Activated naive CD8-positive, alpha-beta T cell treated with anti-CD3 and anti-CD28 coated beads for 36 hours (primary cell): ENCODE results near the gene CKMT2. TPM values are rescaled to one million over a fixed set of nuclear protein-coding genes. Genes with fewer than 3 reads are reported as not detected.

Experiments
- DNase-seq: peaks from one replicate; pipeline ENCODE4 v3.0.0; 2021
- H3K27ac Mint-ChIP-seq: one replicate; pipeline ENCODE4 v1.8.0; 2022; ENCODE audit warnings: mild to moderate bottlenecking, moderate library complexity, mixed read lengths
- H3K27me3 Mint-ChIP-seq: one replicate; pipeline ENCODE4 v1.8.0; 2022; ENCODE audit warnings: mild to moderate bottlenecking, mixed read lengths
- H3K36me3 Mint-ChIP-seq: one replicate; pipeline ENCODE4 v1.8.0; 2021; ENCODE audit warnings: mild to moderate bottlenecking, mixed read lengths
- H3K4me1 Mint-ChIP-seq: one replicate; pipeline ENCODE4 v1.8.0; 2021; ENCODE audit warnings: mixed read lengths
- H3K4me3 Mint-ChIP-seq: one replicate; pipeline ENCODE4 v1.8.0; 2022; ENCODE audit warnings: mild to moderate bottlenecking, moderate library complexity, mixed read lengths
- H3K9me3 Mint-ChIP-seq: one replicate; pipeline ENCODE4 v1.8.0; 2022; ENCODE audit warnings: mixed read lengths
- total RNA-seq, 2 experiments: library from RNA; stranded (reverse); gene quantifications; one replicate each; pipeline ENCODE4 v1.2.3, GENCODE V29; 2021

The CKMT2 gene
- total RNA-seq, 2 experiments from 2014 or later, result not detected

DNA sequence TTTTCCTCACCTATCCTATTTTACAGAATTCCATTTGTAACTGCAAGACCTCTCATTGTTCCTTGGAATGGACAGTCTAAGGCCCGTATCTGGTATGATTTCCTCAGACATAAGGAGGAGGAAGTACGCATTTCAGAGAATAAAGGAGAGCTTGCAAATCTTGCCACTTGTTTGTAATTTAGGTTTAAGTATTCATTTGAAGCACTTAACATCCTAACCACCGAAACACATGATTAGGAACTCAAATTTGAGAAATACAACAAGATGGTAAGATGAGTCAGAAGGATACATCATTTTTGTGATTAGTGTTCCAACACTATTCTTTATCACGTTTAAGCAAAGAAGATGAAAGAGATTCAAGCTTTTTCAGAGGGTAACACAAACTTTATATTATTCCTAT is 64.4 kb downstream of the CKMT2 start:
- H3K36me3 Mint-ChIP-seq, result peaks cover 18% of the 10 kb centered on the region
- H3K4me3 Mint-ChIP-seq, result no peak overlapping the region
- H3K9me3 Mint-ChIP-seq, result peaks cover 8% of the 10 kb centered on the region
- H3K27me3 Mint-ChIP-seq, result no peaks in the 10 kb centered on the region
- peaks cover 36% of the 10 kb centered on the region for H3K4me1 Mint-ChIP-seq
- DNase-seq, result no peak
- no peak overlapping the region for H3K27ac Mint-ChIP-seq

DNA sequence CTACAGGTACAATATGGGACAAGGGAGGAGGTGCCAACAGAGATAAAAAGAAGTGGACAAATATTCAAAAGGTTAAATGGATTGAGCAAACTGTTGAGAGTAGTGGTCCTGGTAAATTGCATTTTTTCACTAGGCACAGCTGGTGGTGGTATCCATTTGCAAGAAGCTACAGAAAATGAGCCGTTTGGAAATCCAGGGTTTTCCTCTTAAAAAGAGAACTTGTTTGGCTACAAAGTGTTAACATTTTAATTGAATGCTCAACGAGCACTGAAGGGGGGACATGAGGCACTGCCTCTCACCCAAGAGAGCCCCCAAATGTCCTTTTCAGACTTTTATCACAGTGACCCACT is 67.8 kb downstream of the CKMT2 start:
- no peaks in the 10 kb centered on the region for H3K9me3 Mint-ChIP-seq
- peak overlapping the region; percentile 98 for H3K27ac Mint-ChIP-seq
- DNase-seq, result no peak
- H3K4me3 Mint-ChIP-seq, result peak overlapping the region; percentile 98
- H3K27me3 Mint-ChIP-seq, result no peaks in the 10 kb centered on the region
- H3K36me3 Mint-ChIP-seq, result peaks cover 13% of the 10 kb centered on the region
- peaks cover 43% of the 10 kb centered on the region for H3K4me1 Mint-ChIP-seq

DNA sequence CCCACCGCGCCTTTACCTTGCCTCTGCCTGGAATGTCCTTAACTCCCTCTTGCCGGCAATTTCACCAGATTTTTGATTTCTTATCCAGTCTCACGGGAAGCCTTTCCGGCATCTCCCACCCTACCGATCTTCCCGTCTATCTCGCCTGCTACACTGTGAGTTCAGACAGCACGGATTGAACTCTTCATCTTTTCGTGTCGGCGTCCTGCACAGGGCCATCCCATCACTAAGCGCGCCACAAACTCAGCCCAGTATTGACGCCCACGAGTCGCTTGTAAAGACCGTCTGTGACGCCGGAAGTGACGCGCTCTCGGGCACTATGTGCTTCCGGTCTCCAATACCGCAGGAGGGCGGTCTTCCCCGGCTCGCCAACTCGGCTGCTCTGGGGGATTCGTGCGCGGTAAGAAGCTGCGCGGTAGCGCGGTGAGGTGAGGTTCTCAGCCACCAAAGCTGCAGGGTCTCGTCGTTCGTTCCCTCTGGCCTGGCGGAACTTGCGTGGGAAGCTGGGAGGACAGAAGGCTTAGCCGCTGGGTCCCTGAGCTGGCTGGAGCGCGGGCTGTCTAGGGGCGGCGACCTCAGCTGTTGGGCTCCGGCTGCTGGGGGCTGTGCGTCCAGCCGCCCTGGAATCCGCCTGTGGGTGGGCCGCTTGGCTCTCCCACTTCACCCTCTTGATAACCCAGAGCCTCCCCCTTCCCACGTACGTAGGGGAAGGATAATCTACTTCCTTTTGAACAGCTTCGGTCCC is 68.3 kb downstream of the CKMT2 start, which contains the start of gene ZCCHC9:
Gene ZCCHC9, plus strand, starts transcription at position 317 of the 745 bp plus-strand sequence. CDS start 3,171 bp downstream, outside the sequence.
- no peaks in the 10 kb centered on the region for H3K9me3 Mint-ChIP-seq
- DNase-seq, result peak; percentile 93
- H3K27me3 Mint-ChIP-seq, result no peaks in the 10 kb centered on the region
- peak within 1 kb of the TSS; percentile 98 for H3K27ac Mint-ChIP-seq
- peaks cover 13% of the 10 kb centered on the region for H3K36me3 Mint-ChIP-seq
- peak within 1 kb of the TSS; percentile 98 for H3K4me3 Mint-ChIP-seq
- H3K4me1 Mint-ChIP-seq, result peaks cover 45% of the 10 kb centered on the region

DNA sequence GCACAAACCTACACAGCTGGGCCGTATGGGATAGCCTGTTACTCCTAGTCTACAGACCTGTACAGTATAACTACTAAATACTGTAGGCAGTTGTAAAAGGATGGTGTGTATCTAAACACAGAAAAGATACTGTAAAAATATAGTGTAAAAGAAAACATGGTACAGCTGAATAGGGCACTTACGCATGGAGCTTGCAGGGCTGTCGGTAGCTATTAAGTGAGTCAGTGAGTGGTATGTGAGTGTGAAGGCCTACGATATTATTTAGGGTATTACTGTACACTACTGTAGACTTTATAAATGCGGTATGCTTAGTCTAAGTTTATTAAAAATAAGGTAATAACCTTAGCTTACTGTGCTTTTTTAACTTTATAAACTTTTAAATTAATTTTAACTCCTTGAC is 69.5 kb downstream of the CKMT2 start:
- H3K4me3 Mint-ChIP-seq, result peak overlapping the region; percentile 98
- H3K27ac Mint-ChIP-seq, result no peak overlapping the region
- H3K4me1 Mint-ChIP-seq, result peaks cover 41% of the 10 kb centered on the region
- no peaks in the 10 kb centered on the region for H3K27me3 Mint-ChIP-seq
- no peaks in the 10 kb centered on the region for H3K9me3 Mint-ChIP-seq
- H3K36me3 Mint-ChIP-seq, result peaks cover 13% of the 10 kb centered on the region
- no peak for DNase-seq

DNA sequence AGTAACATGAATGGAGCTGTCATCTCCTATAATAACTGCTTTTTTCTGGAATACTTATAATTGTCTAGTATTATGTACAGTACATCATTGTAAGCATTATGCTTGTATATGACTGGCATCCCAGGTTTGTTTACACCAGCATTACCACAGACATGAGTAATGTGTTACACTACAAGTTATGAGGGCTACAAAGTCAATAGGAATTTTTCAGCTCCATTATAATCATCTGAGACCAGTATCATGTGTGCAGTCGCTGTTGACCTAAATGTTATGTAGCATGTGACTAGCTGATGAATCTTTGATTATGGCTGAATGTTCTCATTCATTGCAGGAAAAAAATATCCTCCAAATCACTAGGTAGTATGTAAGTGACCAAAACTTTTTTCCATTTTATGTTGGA is 70.4 kb downstream of the CKMT2 start:
- peak overlapping the region; percentile 14 for H3K4me3 Mint-ChIP-seq
- H3K36me3 Mint-ChIP-seq, result peaks cover 13% of the 10 kb centered on the region
- no peak overlapping the region for H3K27ac Mint-ChIP-seq
- no peaks in the 10 kb centered on the region for H3K9me3 Mint-ChIP-seq
- no peak for DNase-seq
- H3K27me3 Mint-ChIP-seq, result no peaks in the 10 kb centered on the region
- peaks cover 36% of the 10 kb centered on the region for H3K4me1 Mint-ChIP-seq

DNA sequence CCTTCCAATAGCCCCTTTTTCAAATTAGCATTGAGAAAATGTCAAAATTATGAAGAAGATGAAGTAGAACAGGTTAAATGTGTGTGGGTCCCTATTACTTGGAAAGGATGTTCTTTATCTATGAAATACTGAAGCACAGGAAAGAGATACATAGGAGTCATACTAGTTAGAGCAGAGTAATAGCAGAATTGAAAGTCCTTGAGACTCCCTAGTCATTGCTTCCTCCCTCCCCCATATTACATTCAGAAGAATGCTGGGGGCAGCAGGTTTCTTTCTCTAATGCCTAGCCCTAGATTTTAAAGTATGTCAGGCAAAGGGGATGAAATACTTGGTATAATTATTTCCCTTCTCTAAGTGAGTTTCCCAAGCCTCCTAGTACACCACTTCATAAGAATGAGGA is 72.7 kb downstream of the CKMT2 start:
- Mint-ChIP-seq H3K27ac (no peak overlapping the region), H3K9me3 (no peaks in the 10 kb centered on the region), H3K4me3 (no peak overlapping the region), H3K36me3 (peaks cover 13% of the 10 kb centered on the region), H3K4me1 (peaks cover 19% of the 10 kb centered on the region), H3K27me3 (no peaks in the 10 kb centered on the region)
- DNase-seq, result no peak

DNA sequence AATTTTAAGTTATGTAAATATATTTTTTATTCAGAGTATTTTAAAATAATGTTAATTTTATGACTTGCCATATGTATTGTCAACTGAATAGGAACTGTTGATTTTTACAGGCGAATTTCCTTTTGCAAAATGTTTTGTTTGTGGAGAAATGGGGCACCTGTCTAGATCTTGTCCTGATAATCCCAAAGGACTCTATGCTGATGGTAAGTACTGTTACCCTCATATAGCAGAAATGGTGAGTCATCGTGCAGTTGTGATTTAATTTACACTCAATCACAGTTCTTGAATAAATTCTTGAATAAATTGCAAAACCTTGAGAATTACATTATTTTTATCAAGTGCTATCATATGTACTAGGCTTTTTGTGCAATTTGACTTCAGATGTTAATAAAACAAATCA is 75.7 kb downstream of the CKMT2 start:
- H3K27ac Mint-ChIP-seq, result no peak overlapping the region
- H3K27me3 Mint-ChIP-seq, result no peaks in the 10 kb centered on the region
- no peak overlapping the region for H3K4me3 Mint-ChIP-seq
- peaks cover 8% of the 10 kb centered on the region for H3K36me3 Mint-ChIP-seq
- H3K9me3 Mint-ChIP-seq, result no peaks in the 10 kb centered on the region
- no peak for DNase-seq
- H3K4me1 Mint-ChIP-seq, result peaks cover 10% of the 10 kb centered on the region

DNA sequence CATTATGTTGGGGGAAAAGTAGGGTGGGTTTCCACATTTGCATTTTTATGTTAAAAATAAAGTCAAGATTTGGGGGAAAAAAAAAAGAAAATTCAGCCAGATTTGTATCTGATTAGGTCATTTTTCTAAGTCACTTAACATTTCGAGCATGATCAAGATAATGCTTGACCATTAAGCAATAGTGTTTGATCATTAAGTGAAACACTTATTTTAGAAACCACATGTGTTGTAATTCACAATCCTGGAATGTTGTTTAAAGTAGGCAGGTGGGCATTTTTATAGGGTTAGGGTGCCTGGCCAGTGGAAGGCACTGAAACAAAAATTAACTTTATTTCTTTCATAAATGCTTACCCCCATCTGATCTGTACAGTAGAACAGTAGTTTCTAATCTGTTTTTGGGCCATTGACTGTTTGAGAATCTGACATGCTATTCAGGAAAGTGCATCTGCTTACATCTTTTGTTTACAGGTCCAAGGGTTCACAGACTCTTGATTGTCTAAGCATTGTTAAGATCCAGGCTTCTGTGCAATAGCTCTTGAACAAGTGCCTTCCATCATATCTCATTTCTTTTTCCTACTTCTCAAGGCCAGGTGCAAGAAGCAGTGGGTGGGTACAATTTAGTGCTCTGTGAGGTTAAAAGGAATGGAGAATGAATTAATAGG is 77.4 kb downstream of the CKMT2 start:
- peaks cover 6% of the 10 kb centered on the region for H3K4me1 Mint-ChIP-seq

DNA sequence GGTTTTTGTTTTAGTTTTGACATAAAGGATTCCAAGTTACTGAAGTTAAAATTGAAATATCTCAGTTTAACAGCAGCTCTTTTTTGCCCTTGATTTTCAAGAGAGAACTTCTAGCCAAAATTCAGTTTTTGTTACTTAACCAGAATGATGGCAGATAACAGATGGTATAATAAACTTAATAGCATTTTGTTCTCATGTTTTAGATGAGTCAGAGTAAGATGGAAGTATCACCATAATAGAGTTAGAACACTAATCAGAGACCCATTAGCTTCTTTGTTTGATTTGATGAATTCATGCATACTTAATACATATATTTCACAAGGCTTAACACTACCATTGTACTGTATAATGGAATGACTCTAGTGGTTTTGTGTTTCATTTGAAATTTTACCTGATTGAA is 80.2 kb downstream of the CKMT2 start:
- H3K27ac Mint-ChIP-seq, result no peak overlapping the region
- H3K27me3 Mint-ChIP-seq, result no peaks in the 10 kb centered on the region
- no peaks in the 10 kb centered on the region for H3K9me3 Mint-ChIP-seq
- peaks cover 3% of the 10 kb centered on the region for H3K36me3 Mint-ChIP-seq
- H3K4me1 Mint-ChIP-seq, result peaks cover 1% of the 10 kb centered on the region
- no peak for DNase-seq
- no peak overlapping the region for H3K4me3 Mint-ChIP-seq

More for the DNA sequence above, 77.4 kb downstream of the CKMT2 start:
- no peak for DNase-seq
- H3K9me3 Mint-ChIP-seq, result no peaks in the 10 kb centered on the region
- H3K36me3 Mint-ChIP-seq, result peaks cover 3% of the 10 kb centered on the region
- H3K27me3 Mint-ChIP-seq, result no peaks in the 10 kb centered on the region
- no peak overlapping the region for H3K4me3 Mint-ChIP-seq
- H3K27ac Mint-ChIP-seq, result no peak overlapping the region

DNA sequence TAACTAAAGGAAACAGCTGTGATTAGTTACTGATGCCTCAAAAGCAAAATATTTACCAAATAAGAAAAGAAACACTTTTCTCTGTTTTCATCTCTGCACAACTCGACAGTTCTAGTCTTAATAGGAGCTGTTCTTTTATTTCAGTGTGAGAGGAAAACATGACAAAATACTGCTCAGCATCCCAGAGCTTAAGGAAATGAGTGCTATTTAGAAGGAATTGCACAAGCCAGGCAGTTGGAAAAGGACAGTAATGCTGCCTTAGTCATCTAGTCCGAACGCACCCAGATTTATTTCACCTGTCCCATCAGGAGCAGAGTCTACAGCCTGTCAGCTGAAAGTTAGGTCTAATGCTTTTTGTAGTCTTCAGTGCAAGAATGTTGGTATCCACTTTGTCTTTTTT is 80.6 kb downstream of the CKMT2 start:
- H3K27me3 Mint-ChIP-seq, result no peaks in the 10 kb centered on the region
- no peak overlapping the region for H3K4me3 Mint-ChIP-seq
- no peaks in the 10 kb centered on the region for H3K9me3 Mint-ChIP-seq
- peaks cover 3% of the 10 kb centered on the region for H3K36me3 Mint-ChIP-seq
- DNase-seq, result no peak
- peaks cover 1% of the 10 kb centered on the region for H3K4me1 Mint-ChIP-seq
- H3K27ac Mint-ChIP-seq, result no peak overlapping the region

DNA sequence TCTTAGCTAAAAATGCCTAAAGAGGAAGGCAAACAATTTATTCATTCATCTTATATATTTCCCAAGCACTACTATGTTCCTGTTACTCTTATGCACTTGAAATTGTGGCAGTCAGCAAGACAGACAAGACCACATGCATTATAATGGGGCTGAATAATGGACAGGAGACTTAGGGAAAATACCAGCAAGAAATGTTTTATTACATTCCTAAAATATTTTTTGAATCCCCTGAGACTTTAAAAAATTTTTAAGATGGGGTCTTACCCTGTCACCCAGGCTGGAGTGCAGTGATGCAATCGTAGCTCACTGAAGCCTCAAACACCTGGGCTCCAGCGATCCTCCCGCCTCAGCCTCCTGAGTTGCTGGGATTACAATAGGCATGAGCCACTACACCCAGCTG is 81.5 kb downstream of the CKMT2 start:
- Mint-ChIP-seq H3K4me1 (peaks cover 1% of the 10 kb centered on the region), H3K27ac (no peak overlapping the region), H3K4me3 (no peak overlapping the region), H3K27me3 (no peaks in the 10 kb centered on the region), H3K36me3 (peaks cover 3% of the 10 kb centered on the region), H3K9me3 (no peaks in the 10 kb centered on the region)
- no peak for DNase-seq

DNA sequence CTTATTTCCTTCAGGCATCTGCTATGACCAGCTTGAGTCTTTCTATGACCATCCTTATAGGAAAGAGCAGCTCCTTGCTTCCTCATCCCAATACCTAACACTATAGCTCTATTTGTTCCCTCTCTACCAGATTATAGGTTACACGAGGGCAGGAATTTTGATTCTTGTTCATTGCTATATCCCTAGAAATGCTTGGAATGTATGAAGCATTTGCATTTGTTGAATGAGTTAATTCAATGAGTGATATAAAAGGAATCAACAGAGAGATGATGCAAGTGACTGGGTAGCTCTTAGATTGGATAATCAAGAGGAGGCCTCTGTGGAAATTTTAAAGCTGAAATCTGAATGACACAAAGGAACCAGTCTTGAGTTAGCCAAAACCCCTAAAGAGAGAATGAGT is 82.2 kb downstream of the CKMT2 start:
- Mint-ChIP-seq H3K4me1 (peaks cover 1% of the 10 kb centered on the region), H3K27ac (no peak overlapping the region), H3K4me3 (no peak overlapping the region), H3K27me3 (no peaks in the 10 kb centered on the region), H3K9me3 (no peaks in the 10 kb centered on the region), H3K36me3 (peaks cover 3% of the 10 kb centered on the region)
- DNase-seq, result no peak

DNA sequence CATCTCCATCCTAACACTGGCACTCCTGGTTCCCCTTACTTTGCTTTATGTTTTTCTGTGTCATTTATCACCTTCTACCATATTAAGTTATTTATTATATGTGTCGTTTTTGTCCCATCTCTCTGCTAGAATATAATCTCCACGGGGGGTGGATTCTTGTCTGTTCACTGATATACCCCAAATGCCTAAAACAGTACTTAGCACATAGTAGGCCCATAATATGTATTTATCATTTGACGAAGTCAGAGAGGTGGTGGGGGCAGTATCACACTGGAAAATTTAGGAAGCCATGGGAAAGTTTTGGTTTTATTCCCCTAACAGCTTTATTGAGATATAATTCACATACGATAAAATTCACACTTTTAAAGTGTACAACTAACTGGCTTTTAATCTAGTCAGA is 82.7 kb downstream of the CKMT2 start:
- H3K27me3 Mint-ChIP-seq, result no peaks in the 10 kb centered on the region
- peaks cover 3% of the 10 kb centered on the region for H3K36me3 Mint-ChIP-seq
- H3K9me3 Mint-ChIP-seq, result no peaks in the 10 kb centered on the region
- no peak for DNase-seq
- no peak overlapping the region for H3K27ac Mint-ChIP-seq
- no peak overlapping the region for H3K4me3 Mint-ChIP-seq
- peaks cover 1% of the 10 kb centered on the region for H3K4me1 Mint-ChIP-seq
